Astrocyte (in vitro differentiated cells and primary cell): ENCODE measurements around the gene SRGAP1. TPM values are rescaled to one million over a fixed set of nuclear protein-coding genes. Genes with fewer than 3 reads are reported as not detected.

ENCODE experiments used
- DNase-seq: peaks from one replicate; pipeline ENCODE4 v3.0.0-alpha.2; 2010; ENCODE audit warnings: low read depth
- FAIRE-seq: peaks from 2 replicates; lab custom pipeline; 2011; peaks lifted over from hg19 to GRCh38; lab: Jason Lieb, UNC
- H2AFZ ChIP-seq: 2 replicates; pipeline ENCODE4 v1.6.0; 2012; ENCODE audit warnings: low read depth, low read length, inconsistent platforms
- H3K27ac ChIP-seq: 2 replicates; pipeline ENCODE4 v1.5.1; 2011; ENCODE audit warnings: low read depth, low read length, inconsistent platforms
- H3K27me3 ChIP-seq: 2 replicates; pipeline ENCODE4 v1.6.0; 2011; ENCODE audit warnings: low read length, inconsistent platforms; ENCODE audit not compliant: insufficient read depth
- H3K36me3 ChIP-seq: 2 replicates; pipeline ENCODE4 v1.5.1; 2011; ENCODE audit warnings: low read length, inconsistent platforms; ENCODE audit not compliant: insufficient read depth
- H3K4me1 ChIP-seq: 2 replicates; pipeline ENCODE4 v1.5.1; 2011; ENCODE audit warnings: low read length, inconsistent platforms; ENCODE audit not compliant: insufficient read depth
- H3K4me2 ChIP-seq: 2 replicates; pipeline ENCODE4 v1.6.0; 2012; ENCODE audit warnings: low read length, inconsistent platforms
- H3K4me3 ChIP-seq: 2 replicates; pipeline ENCODE4 v1.5.1; 2011; ENCODE audit warnings: low read depth, mild to moderate bottlenecking, low read length, inconsistent platforms; ENCODE audit not compliant: insufficient read depth
- H3K79me2 ChIP-seq: 2 replicates; pipeline ENCODE4 v1.6.0; 2012; ENCODE audit warnings: mild to moderate bottlenecking, low read length, inconsistent platforms; ENCODE audit not compliant: insufficient read depth
- H3K9ac ChIP-seq: 2 replicates; pipeline ENCODE4 v1.6.0; 2012; ENCODE audit warnings: mild to moderate bottlenecking, low read length, inconsistent platforms
- H3K9me3 ChIP-seq: 2 replicates; pipeline ENCODE4 v1.5.1; 2012; ENCODE audit warnings: low read depth, mild to moderate bottlenecking, low read length, inconsistent platforms; ENCODE audit not compliant: insufficient read depth
- H4K20me1 ChIP-seq: 2 replicates; pipeline ENCODE4 v1.6.0; 2012; ENCODE audit warnings: low read length, inconsistent platforms; ENCODE audit not compliant: insufficient read depth
- H3K27ac Mint-ChIP-seq: one replicate; pipeline ENCODE4 v1.8.0; 2021; ENCODE audit warnings: mild to moderate bottlenecking, mixed read lengths; ENCODE audit not compliant: unreplicated experiment
- H3K27me3 Mint-ChIP-seq: one replicate; pipeline ENCODE4 v1.8.0; 2021; ENCODE audit warnings: low read depth, mixed read lengths; ENCODE audit not compliant: unreplicated experiment
- H3K36me3 Mint-ChIP-seq: one replicate; pipeline ENCODE4 v1.8.0; 2021; ENCODE audit warnings: low read depth, mixed read lengths; ENCODE audit not compliant: unreplicated experiment
- H3K4me1 Mint-ChIP-seq: one replicate; pipeline ENCODE4 v1.8.0; 2021; ENCODE audit warnings: low read depth, mixed read lengths; ENCODE audit not compliant: unreplicated experiment
- H3K4me3 Mint-ChIP-seq: one replicate; pipeline ENCODE4 v1.8.0; 2021; ENCODE audit warnings: mild to moderate bottlenecking, moderate library complexity, mixed read lengths; ENCODE audit not compliant: unreplicated experiment
- H3K9me3 Mint-ChIP-seq: one replicate; pipeline ENCODE4 v1.8.0; 2021; ENCODE audit warnings: mild to moderate bottlenecking, mixed read lengths; ENCODE audit not compliant: unreplicated experiment
- EZH2 ChIP-seq: IDR thresholded peaks from 2 replicates; pipeline ENCODE4 v1.6.1; 2012; ENCODE audit warnings: mild to moderate bottlenecking, low read length, inconsistent platforms; ENCODE audit not compliant: insufficient read depth
- total RNA-seq: library from RNA; stranded (reverse); gene quantifications from 2 replicates; pipeline ENCODE4 v1.2.1, GENCODE V29; 2021
- TF ChIP-seq, protein P1 (sequence below): IDR thresholded peaks from 2 replicates; pipeline ENCODE4 v1.5.1; 2011; ENCODE audit warnings: low read depth, mild to moderate bottlenecking, inconsistent platforms, low read length, moderate library complexity; ENCODE audit not compliant: insufficient read depth

SRGAP1 gene
- total RNA-seq, 1 donor from 2014 or later, result 15.2 TPM

DNA sequence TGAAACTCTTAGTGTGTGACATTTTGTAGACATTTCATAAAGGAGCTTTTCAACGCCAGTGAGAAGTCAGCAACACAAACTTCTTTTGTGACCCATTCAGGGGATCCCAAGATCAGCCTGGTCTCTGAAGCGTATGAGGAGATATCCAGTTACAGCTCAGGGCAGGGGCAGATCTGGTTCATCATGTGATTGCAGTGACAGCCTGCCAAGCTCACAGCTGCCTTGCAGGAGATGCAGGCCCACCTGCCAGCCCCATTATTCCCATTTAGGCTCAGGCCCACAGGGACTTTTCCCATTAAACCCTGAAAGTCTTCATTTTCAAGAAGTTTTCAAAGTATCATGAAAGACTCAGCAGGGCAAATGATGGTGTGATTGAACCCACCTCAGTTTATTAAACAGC is 38.3 kb downstream of the SRGAP1 start:
- no peak for FAIRE-seq
- H3K79me2 ChIP-seq, result peaks cover 76% of the 10 kb centered on the region
- no peaks in the 10 kb centered on the region for H3K9me3 ChIP-seq
- H3K4me3 Mint-ChIP-seq, result no peak overlapping the region
- H3K4me1 Mint-ChIP-seq, result peaks cover 15% of the 10 kb centered on the region
- no peak overlapping the region for H3K9ac ChIP-seq
- no peaks in the 10 kb centered on the region for H3K4me1 ChIP-seq
- H3K27ac ChIP-seq, result no peak overlapping the region
- H2AFZ ChIP-seq, result no peak overlapping the region
- no peak overlapping the region for H3K27ac Mint-ChIP-seq
- no peaks in the 10 kb centered on the region for H3K9me3 Mint-ChIP-seq
- no peak overlapping the region for H3K4me3 ChIP-seq
- peaks cover 6% of the 10 kb centered on the region for H3K36me3 Mint-ChIP-seq
- H4K20me1 ChIP-seq, result peaks cover 24% of the 10 kb centered on the region
- no peaks in the 10 kb centered on the region for H3K27me3 ChIP-seq
- H3K36me3 ChIP-seq, result no peaks in the 10 kb centered on the region
- TF ChIP-seq EZH2, result no peak
- TF ChIP-seq, protein P1, sequence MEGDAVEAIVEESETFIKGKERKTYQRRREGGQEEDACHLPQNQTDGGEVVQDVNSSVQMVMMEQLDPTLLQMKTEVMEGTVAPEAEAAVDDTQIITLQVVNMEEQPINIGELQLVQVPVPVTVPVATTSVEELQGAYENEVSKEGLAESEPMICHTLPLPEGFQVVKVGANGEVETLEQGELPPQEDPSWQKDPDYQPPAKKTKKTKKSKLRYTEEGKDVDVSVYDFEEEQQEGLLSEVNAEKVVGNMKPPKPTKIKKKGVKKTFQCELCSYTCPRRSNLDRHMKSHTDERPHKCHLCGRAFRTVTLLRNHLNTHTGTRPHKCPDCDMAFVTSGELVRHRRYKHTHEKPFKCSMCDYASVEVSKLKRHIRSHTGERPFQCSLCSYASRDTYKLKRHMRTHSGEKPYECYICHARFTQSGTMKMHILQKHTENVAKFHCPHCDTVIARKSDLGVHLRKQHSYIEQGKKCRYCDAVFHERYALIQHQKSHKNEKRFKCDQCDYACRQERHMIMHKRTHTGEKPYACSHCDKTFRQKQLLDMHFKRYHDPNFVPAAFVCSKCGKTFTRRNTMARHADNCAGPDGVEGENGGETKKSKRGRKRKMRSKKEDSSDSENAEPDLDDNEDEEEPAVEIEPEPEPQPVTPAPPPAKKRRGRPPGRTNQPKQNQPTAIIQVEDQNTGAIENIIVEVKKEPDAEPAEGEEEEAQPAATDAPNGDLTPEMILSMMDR, result no peak
- no peak overlapping the region for H3K4me2 ChIP-seq
- DNase-seq, result no peak
- no peaks in the 10 kb centered on the region for H3K27me3 Mint-ChIP-seq

- Mint-ChIP-seq H3K27me3 (no peaks in the 10 kb centered on the region), H3K27ac (no peak overlapping the region), H3K9me3 (no peaks in the 10 kb centered on the region), H3K4me1 (peaks cover 31% of the 10 kb centered on the region), H3K4me3 (no peak overlapping the region), H3K36me3 (peaks cover 4% of the 10 kb centered on the region)
- no peaks in the 10 kb centered on the region for H3K36me3 ChIP-seq
- peaks cover 10% of the 10 kb centered on the region for H3K4me1 ChIP-seq
- FAIRE-seq (no peak), DNase-seq (no peak)
- H3K4me3 ChIP-seq, result no peak overlapping the region
- H2AFZ ChIP-seq, result no peak overlapping the region
- peaks cover 37% of the 10 kb centered on the region for H4K20me1 ChIP-seq
- H3K27me3 ChIP-seq, result no peaks in the 10 kb centered on the region
- H3K9me3 ChIP-seq, result no peaks in the 10 kb centered on the region
- no peak overlapping the region for H3K4me2 ChIP-seq
- no peak overlapping the region for H3K9ac ChIP-seq
- H3K79me2 ChIP-seq, result peaks cover 71% of the 10 kb centered on the region
- no peak for TF ChIP-seq EZH2
- TF ChIP-seq, protein P1, result no peak
- H3K27ac ChIP-seq, result no peak overlapping the region
Measured at GRCh38 chr12:63885401-63885800, 40.9 kb downstream of the SRGAP1 start.

DNA sequence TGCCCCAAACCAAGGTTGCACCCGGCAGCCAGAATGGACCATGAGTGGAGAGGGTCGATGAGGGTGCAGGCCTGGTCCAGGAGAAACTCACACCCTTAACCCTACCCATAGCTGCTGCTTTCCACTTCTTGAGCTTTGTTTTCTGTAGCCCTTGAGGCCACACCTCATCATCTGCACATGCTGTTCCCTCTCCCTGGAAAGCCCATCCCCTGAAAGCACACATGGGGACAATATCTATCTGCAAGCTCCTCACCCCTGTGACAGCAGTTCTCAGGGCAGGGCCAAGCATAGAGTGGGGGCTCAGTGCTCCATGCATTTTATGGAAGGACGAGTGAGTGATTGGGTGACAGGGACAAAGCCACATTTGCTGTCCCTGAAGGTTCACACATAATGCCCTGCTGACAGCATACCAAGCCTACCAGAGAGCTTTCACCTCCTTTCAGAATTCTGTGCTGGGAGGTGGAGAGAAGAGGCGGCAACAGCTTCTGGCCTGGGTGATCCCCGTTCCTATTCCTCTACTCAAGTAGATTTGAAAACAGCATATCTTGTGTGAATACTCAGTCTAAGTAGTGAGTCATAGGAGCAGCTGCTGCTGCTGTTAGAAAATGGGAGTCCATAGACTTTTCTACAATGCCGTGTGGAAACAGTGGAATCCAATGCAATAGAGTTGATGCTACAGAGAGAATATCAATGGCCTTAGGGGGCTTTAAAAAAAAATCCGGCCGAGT is 44.6 kb downstream of the SRGAP1 start:
- peaks cover 52% of the 10 kb centered on the region for H4K20me1 ChIP-seq

More for the DNA sequence above, 44.6 kb downstream of the SRGAP1 start:
- peak overlapping the region; percentile 39 for H3K4me2 ChIP-seq
- FAIRE-seq (no peak), DNase-seq (peak; percentile 79)
- H3K36me3 ChIP-seq, result no peaks in the 10 kb centered on the region
- no peaks in the 10 kb centered on the region for H3K9me3 Mint-ChIP-seq
- no peaks in the 10 kb centered on the region for H3K9me3 ChIP-seq
- H3K4me1 Mint-ChIP-seq, result peaks cover 33% of the 10 kb centered on the region
- H3K4me3 ChIP-seq, result no peak overlapping the region
- H2AFZ ChIP-seq, result no peak overlapping the region
- H3K79me2 ChIP-seq, result peaks cover 81% of the 10 kb centered on the region
- peak overlapping the region; percentile 14 for H3K9ac ChIP-seq
- H3K27me3 ChIP-seq, result no peaks in the 10 kb centered on the region
- peaks cover 10% of the 10 kb centered on the region for H3K4me1 ChIP-seq
- peak overlapping the region; percentile 24 for H3K4me3 Mint-ChIP-seq
- H3K27me3 Mint-ChIP-seq, result no peaks in the 10 kb centered on the region
- peak overlapping the region; percentile 96 for H3K27ac Mint-ChIP-seq
- peaks cover 4% of the 10 kb centered on the region for H3K36me3 Mint-ChIP-seq
- no peak overlapping the region for H3K27ac ChIP-seq
- TF ChIP-seq EZH2, result no peak
- TF ChIP-seq, protein P1, result no peak
